ENCODE data around the gene SH3BGRL3.

SH3BGRL3 gene

GRCh38 chr1:26279456-26280332, at the start of gene SH3BGRL3:
Gene SH3BGRL3 (plus strand): TSS chr1:26280086. CDS start chr1:26280156, 70 bp downstream.
- peak; percentile 93 for DNase-seq

GRCh38 chr1:26230682-26231081, 49.2 kb upstream of the SH3BGRL3 start:
- DNase-seq: peak; percentile 7

- DNase-seq: peak; percentile 98
These were observed 45.8 kb upstream of the SH3BGRL3 start, which contains the start of gene CEP85 for GRCh38 chr1:26233903-26234643. Gene CEP85 (plus strand): TSS chr1:26234200. CDS start chr1:26239784, 5,584 bp downstream.

- DNase-seq: peak; percentile 67
These were observed 45.1 kb upstream of the SH3BGRL3 start for GRCh38 chr1:26234644-26235370.

GRCh38 chr1:26237230-26237966, 42.5 kb upstream of the SH3BGRL3 start:
- DNase-seq: peak; percentile 74

GRCh38 chr1:26239936-26240335, 40.0 kb upstream of the SH3BGRL3 start:
- DNase-seq: no peak

- no peak for DNase-seq
These were observed 27.2 kb upstream of the SH3BGRL3 start for GRCh38 chr1:26252718-26253117.

- DNase-seq: no peak
These were observed 25.5 kb upstream of the SH3BGRL3 start for GRCh38 chr1:26254404-26254803.

GRCh38 chr1:26257222-26257621, 22.7 kb upstream of the SH3BGRL3 start:
- DNase-seq: no peak

- DNase-seq: no peak
These were observed 20.9 kb upstream of the SH3BGRL3 start for GRCh38 chr1:26259005-26259404.

GRCh38 chr1:26259578-26259977, 20.3 kb upstream of the SH3BGRL3 start:
- DNase-seq: no peak

- DNase-seq: no peak
These were observed 16.7 kb upstream of the SH3BGRL3 start for GRCh38 chr1:26263212-26263611.

GRCh38 chr1:26265405-26265804, 14.5 kb upstream of the SH3BGRL3 start:
- DNase-seq: no peak

- no peak for DNase-seq
These were observed 11.3 kb upstream of the SH3BGRL3 start for GRCh38 chr1:26268290-26269197.

- DNase-seq: no peak
These were observed 10.7 kb upstream of the SH3BGRL3 start for GRCh38 chr1:26269198-26269550.

GRCh38 chr1:26274801-26275425, 5.0 kb upstream of the SH3BGRL3 start:
- DNase-seq: peak; percentile 14

- DNase-seq: peak; percentile 96
These were observed 4.1 kb upstream of the SH3BGRL3 start for GRCh38 chr1:26275580-26276431.

- DNase-seq: no peak
These were observed 3.5 kb upstream of the SH3BGRL3 start for GRCh38 chr1:26276432-26276838.

- DNase-seq: no peak
These were observed 2.6 kb upstream of the SH3BGRL3 start for GRCh38 chr1:26277261-26277661.

- DNase-seq: no peak
These were observed 2.2 kb upstream of the SH3BGRL3 start for GRCh38 chr1:26277719-26278118.
